HL-60 (cell line): Measurements from ENCODE around the gene FJX1.

Experiments
- DNase-seq, 2 experiments: peaks; one replicate each; pipeline ENCODE4 v3.0.0-alpha.2; 2010 to 2020; ENCODE audit warnings: low read depth in 1 of 2, low spot score in 1 of 2
- H3K27ac ChIP-seq: fragments of 250-450 bp; sonication (Bioruptor Pico); replicated peaks from 2 replicates; pipeline ENCODE4 v1.5.1; 2020; ENCODE audit warnings: mild to moderate bottlenecking, moderate library complexity
- H3K27me3 ChIP-seq: fragments of 250-450 bp; sonication (Bioruptor Pico); 2 replicates; pipeline ENCODE4 v1.5.1; 2021; ENCODE audit warnings: mild to moderate bottlenecking, moderate library complexity; ENCODE audit not compliant: insufficient read depth, poor library complexity, severe bottlenecking
- H3K4me3 ChIP-seq: replicated peaks from 2 replicates; pipeline ENCODE4 v1.5.1; 2011; ENCODE audit warnings: mild to moderate bottlenecking, control low read depth, low read length; ENCODE audit not compliant: insufficient read depth
- GABPA ChIP-seq: IDR thresholded peaks from 2 replicates; pipeline ENCODE4 v1.6.1; 2012; ENCODE audit warnings: low read depth
- POLR2AphosphoS5 ChIP-seq: IDR thresholded peaks from 2 replicates; pipeline ENCODE4 v1.6.1; 2012; ENCODE audit warnings: low read depth
- SPI1 ChIP-seq: IDR thresholded peaks from 2 replicates; pipeline ENCODE4 v1.6.1; 2012; ENCODE audit warnings: low read depth, mild to moderate bottlenecking, borderline replicate concordance
- TF ChIP-seq, protein P1 (sequence below): IDR thresholded peaks from one replicate; pipeline ENCODE4 v1.5.1; 2011; ENCODE audit warnings: low read length, control low read depth, inconsistent platforms; ENCODE audit not compliant: insufficient read depth
- TF ChIP-seq, protein P2 (sequence below): IDR thresholded peaks from 2 replicates; pipeline ENCODE4 v1.6.1; 2012; ENCODE audit warnings: low read depth; ENCODE audit not compliant: insufficient replicate concordance

Gene FJX1

DNA sequence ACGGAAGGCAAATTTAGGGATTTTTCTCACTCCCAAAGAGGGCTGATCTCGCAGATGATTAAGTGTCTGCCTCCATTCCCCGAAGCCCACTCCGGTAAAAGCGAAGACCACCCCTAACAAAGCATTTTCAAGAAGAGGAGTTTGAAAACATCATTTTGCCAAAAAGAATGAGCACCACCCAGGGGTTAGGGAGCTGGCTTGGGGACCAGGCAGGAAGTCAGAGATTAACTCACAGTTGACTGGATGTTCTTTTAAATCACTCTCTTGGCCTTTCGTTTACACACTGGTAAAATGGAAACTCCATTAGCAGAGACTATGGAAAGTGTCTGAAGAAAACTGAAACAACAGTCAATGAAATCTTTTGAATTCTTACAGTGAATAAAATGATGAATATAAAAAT is 36.5 kb downstream of the FJX1 start:
- no peak for DNase-seq
- Histone ChIP-seq H3K27me3 (no peaks in the 10 kb centered on the region), H3K4me3 (no peak overlapping the region), H3K27ac (no peak overlapping the region)
- TF ChIP-seq SPI1 (no peak), GABPA (no peak), POLR2AphosphoS5 (no peak)
- TF ChIP-seq, protein P1, sequence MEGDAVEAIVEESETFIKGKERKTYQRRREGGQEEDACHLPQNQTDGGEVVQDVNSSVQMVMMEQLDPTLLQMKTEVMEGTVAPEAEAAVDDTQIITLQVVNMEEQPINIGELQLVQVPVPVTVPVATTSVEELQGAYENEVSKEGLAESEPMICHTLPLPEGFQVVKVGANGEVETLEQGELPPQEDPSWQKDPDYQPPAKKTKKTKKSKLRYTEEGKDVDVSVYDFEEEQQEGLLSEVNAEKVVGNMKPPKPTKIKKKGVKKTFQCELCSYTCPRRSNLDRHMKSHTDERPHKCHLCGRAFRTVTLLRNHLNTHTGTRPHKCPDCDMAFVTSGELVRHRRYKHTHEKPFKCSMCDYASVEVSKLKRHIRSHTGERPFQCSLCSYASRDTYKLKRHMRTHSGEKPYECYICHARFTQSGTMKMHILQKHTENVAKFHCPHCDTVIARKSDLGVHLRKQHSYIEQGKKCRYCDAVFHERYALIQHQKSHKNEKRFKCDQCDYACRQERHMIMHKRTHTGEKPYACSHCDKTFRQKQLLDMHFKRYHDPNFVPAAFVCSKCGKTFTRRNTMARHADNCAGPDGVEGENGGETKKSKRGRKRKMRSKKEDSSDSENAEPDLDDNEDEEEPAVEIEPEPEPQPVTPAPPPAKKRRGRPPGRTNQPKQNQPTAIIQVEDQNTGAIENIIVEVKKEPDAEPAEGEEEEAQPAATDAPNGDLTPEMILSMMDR = no peak
- TF ChIP-seq, protein P2, sequence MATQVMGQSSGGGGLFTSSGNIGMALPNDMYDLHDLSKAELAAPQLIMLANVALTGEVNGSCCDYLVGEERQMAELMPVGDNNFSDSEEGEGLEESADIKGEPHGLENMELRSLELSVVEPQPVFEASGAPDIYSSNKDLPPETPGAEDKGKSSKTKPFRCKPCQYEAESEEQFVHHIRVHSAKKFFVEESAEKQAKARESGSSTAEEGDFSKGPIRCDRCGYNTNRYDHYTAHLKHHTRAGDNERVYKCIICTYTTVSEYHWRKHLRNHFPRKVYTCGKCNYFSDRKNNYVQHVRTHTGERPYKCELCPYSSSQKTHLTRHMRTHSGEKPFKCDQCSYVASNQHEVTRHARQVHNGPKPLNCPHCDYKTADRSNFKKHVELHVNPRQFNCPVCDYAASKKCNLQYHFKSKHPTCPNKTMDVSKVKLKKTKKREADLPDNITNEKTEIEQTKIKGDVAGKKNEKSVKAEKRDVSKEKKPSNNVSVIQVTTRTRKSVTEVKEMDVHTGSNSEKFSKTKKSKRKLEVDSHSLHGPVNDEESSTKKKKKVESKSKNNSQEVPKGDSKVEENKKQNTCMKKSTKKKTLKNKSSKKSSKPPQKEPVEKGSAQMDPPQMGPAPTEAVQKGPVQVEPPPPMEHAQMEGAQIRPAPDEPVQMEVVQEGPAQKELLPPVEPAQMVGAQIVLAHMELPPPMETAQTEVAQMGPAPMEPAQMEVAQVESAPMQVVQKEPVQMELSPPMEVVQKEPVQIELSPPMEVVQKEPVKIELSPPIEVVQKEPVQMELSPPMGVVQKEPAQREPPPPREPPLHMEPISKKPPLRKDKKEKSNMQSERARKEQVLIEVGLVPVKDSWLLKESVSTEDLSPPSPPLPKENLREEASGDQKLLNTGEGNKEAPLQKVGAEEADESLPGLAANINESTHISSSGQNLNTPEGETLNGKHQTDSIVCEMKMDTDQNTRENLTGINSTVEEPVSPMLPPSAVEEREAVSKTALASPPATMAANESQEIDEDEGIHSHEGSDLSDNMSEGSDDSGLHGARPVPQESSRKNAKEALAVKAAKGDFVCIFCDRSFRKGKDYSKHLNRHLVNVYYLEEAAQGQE = no peak

DNA sequence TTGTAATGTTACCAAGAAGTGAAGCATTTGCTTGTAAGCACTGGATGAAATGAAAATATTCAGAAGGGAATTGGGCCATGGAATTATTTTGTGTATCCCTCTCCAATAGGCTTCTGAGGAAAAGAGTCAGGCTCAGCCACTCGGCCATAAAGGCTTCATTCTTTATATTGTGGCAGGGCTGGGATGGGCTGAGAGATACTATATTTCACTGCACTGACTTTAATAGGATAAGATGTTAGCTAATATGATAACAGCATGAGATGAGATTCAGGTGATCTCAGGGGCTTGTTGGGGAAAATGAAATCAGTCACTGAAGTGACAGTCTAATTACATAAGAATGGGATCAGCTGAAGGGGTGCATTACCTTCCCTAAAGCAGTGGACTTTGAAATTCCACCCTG is 37.0 kb downstream of the FJX1 start:
- DNase-seq = no peak
- no peak for TF ChIP-seq SPI1
- TF ChIP-seq, protein P1 = no peak
- TF ChIP-seq, protein P2 = no peak
- TF ChIP-seq POLR2AphosphoS5 = no peak
- TF ChIP-seq GABPA = no peak
- no peak overlapping the region for H3K4me3 ChIP-seq
- no peaks in the 10 kb centered on the region for H3K27me3 ChIP-seq
- no peak overlapping the region for H3K27ac ChIP-seq

DNA sequence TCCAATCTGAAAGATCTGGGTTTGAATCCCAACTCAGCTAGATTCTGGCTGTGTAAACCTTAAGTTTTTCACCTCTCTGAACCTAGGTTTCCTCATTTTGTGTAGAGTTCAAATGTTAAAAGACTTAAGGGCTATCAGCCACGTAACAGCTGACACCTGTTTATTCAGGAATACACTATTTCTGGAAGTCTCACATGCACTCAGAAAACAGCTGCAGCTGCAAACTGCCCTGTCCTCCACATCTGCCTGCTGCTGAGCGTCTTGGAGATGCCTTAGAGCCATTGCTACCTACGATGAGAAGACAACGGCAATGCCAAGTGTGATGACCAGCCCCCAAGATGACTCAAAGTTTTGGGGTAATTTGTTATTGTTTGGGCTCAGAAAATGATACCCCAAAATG is 37.6 kb downstream of the FJX1 start:
- Histone ChIP-seq H3K4me3 (no peak overlapping the region), H3K27ac (no peak overlapping the region), H3K27me3 (no peaks in the 10 kb centered on the region)
- no peak for TF ChIP-seq GABPA
- TF ChIP-seq, protein P2 = no peak
- no peak for TF ChIP-seq SPI1
- TF ChIP-seq POLR2AphosphoS5 = no peak
- TF ChIP-seq, protein P1 = no peak
- no peak for DNase-seq
